Loucy (cell line): ENCODE measurements around the gene CBLC.

Source experiments
- H2AFZ ChIP-seq: fragments of 200-600 bp; sonication (generic); 2 replicates; pipeline ENCODE4 v1.6.0; 2016; ENCODE audit warnings: antibody characterized with exemption, mild to moderate bottlenecking, low read length, moderate library complexity
- H3F3A ChIP-seq: fragments of 200-600 bp; 2 replicates; pipeline ENCODE4 v1.6.0; 2016; ENCODE audit warnings: antibody characterized with exemption, low read depth, mild to moderate bottlenecking
- H3K27me3 ChIP-seq: fragments of 200-600 bp; sonication (generic); 2 replicates; pipeline ENCODE4 v1.6.1; 2014; ENCODE audit warnings: low read length, mild to moderate bottlenecking; ENCODE audit not compliant: insufficient read depth, poor library complexity, severe bottlenecking
- H3K36me3 ChIP-seq: fragments of 200-600 bp; sonication (generic); 2 replicates; pipeline ENCODE4 v1.6.1; 2016; ENCODE audit warnings: low read length; ENCODE audit not compliant: insufficient read depth
- H3K4me1 ChIP-seq: fragments of 200-600 bp; sonication (generic); 2 replicates; pipeline ENCODE4 v1.5.1; 2014; ENCODE audit warnings: low read length, mild to moderate bottlenecking; ENCODE audit not compliant: insufficient read depth, poor library complexity, severe bottlenecking
- H3K4me2 ChIP-seq: fragments of 200-600 bp; sonication (generic); 2 replicates; pipeline ENCODE4 v1.6.0; 2014; ENCODE audit warnings: antibody characterized with exemption, low read length, low read depth, mild to moderate bottlenecking; ENCODE audit not compliant: poor library complexity, severe bottlenecking
- H3K4me3 ChIP-seq: fragments of 200-600 bp; sonication (generic); 2 replicates; pipeline ENCODE4 v1.5.1; 2014; ENCODE audit warnings: low read length, mild to moderate bottlenecking, mixed read lengths; ENCODE audit not compliant: poor library complexity, severe bottlenecking
- H3K79me2 ChIP-seq: fragments of 200-600 bp; sonication (generic); 2 replicates; pipeline ENCODE4 v1.6.1; 2014; ENCODE audit warnings: low read length; ENCODE audit not compliant: insufficient read depth
- H3K9ac ChIP-seq: fragments of 200-600 bp; sonication (generic); 2 replicates; pipeline ENCODE4 v1.6.0; 2014; ENCODE audit warnings: mild to moderate bottlenecking, low read depth, low read length, moderate library complexity; ENCODE audit not compliant: poor library complexity, severe bottlenecking
- H3K9me2 ChIP-seq: fragments of 200-600 bp; sonication (generic); replicated peaks from 2 replicates; pipeline ENCODE4 v1.6.1; 2016; ENCODE audit warnings: low read depth, low read length, mixed read lengths
- H3K9me3 ChIP-seq: fragments of 200-600 bp; sonication (generic); 2 replicates; pipeline ENCODE4 v1.6.1; 2014; ENCODE audit warnings: mild to moderate bottlenecking, antibody characterized with exemption, low read length, low read depth; ENCODE audit not compliant: insufficient read depth
- H4K20me1 ChIP-seq: fragments of 200-600 bp; sonication (generic); 2 replicates; pipeline ENCODE4 v1.6.0; 2014; ENCODE audit warnings: antibody characterized with exemption, low read length, mild to moderate bottlenecking; ENCODE audit not compliant: insufficient read depth, poor library complexity, severe bottlenecking
- EZH2phosphoT487 ChIP-seq: fragments of 200-600 bp; IDR thresholded peaks from 2 replicates; pipeline ENCODE4 v1.6.1; 2018; ENCODE audit warnings: antibody characterized with exemption, mild to moderate bottlenecking, moderate library complexity, borderline replicate concordance
- TF ChIP-seq, protein P1 (sequence below): fragments of 200-600 bp; sonication (generic); conservative IDR thresholded peaks from 2 replicates; pipeline ENCODE4 v1.5.1; 2014; ENCODE audit warnings: mild to moderate bottlenecking, antibody characterized with exemption, low read length

CBLC gene

DNA sequence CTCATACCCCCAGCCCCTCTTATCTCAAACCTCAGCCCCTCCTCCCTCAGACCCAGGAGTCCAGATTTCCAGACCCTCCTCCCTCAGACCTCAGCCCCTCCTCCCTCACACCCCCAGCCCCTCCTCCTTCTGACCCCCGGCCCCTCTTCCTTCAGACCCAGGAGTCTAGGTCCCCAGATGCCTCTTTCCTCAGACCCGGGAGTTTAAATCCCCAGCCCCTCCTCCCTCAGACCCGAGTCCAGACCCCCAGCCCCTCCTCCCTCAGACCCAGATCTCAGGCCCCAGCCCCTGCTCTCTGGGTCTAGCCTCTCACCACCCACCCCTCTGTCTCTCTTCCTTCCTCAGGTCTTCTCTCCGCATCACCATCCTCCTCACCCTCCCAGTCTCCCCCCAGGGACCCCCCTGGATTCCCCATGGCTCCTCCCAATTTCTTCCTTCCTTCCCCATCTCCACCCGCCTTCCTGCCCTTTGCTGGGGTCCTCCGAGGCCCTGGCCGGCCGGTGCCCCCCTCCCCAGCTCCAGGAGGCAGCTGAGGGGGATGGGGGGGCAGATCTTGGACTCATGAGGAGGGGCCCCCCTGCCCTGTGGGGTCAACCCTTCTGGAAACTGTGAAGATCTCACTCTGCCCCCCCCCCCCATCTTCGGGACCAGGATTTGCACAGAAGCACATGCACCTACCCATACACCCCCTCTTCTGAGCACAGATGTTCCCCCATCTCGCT, 18.4 kb upstream of the CBLC start:
- no peak for TF ChIP-seq EZH2phosphoT487
- TF ChIP-seq, protein P1, sequence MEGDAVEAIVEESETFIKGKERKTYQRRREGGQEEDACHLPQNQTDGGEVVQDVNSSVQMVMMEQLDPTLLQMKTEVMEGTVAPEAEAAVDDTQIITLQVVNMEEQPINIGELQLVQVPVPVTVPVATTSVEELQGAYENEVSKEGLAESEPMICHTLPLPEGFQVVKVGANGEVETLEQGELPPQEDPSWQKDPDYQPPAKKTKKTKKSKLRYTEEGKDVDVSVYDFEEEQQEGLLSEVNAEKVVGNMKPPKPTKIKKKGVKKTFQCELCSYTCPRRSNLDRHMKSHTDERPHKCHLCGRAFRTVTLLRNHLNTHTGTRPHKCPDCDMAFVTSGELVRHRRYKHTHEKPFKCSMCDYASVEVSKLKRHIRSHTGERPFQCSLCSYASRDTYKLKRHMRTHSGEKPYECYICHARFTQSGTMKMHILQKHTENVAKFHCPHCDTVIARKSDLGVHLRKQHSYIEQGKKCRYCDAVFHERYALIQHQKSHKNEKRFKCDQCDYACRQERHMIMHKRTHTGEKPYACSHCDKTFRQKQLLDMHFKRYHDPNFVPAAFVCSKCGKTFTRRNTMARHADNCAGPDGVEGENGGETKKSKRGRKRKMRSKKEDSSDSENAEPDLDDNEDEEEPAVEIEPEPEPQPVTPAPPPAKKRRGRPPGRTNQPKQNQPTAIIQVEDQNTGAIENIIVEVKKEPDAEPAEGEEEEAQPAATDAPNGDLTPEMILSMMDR: no peak
- no peaks in the 10 kb centered on the region for H4K20me1 ChIP-seq
- H3K27me3 ChIP-seq: no peaks in the 10 kb centered on the region
- H3K9me2 ChIP-seq: no peaks in the 10 kb centered on the region
- no peak overlapping the region for H2AFZ ChIP-seq
- H3K4me1 ChIP-seq: peaks cover 24% of the 10 kb centered on the region
- no peak overlapping the region for H3K9ac ChIP-seq
- no peaks in the 10 kb centered on the region for H3F3A ChIP-seq
- H3K4me2 ChIP-seq: no peak overlapping the region
- no peaks in the 10 kb centered on the region for H3K9me3 ChIP-seq
- H3K4me3 ChIP-seq: no peak overlapping the region
- no peaks in the 10 kb centered on the region for H3K36me3 ChIP-seq
- H3K79me2 ChIP-seq: no peaks in the 10 kb centered on the region

DNA sequence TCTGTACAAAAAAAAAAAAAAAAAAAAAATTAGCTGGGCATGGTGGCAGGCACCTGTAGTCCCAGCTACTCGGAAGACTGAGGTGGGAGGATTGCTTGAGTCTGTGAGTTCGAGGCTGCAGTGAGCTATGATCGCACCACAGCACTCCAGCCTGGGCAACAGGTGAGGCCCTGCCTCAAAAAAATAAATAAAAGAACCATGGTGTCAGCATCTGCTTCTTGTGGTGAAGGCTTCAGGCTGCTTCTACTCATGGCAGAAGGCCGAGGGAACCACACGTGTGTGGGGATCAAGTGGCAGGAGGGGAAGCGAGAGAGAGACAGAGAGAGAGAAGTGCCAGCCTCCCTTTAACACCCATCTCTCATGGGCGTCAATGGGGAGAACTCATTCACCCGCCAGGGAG, 15.7 kb upstream of the CBLC start:
- no peaks in the 10 kb centered on the region for H4K20me1 ChIP-seq
- H3K9me2 ChIP-seq: no peaks in the 10 kb centered on the region
- H3K4me3 ChIP-seq: no peak overlapping the region
- TF ChIP-seq, protein P1: no peak
- no peak for TF ChIP-seq EZH2phosphoT487
- peaks cover 12% of the 10 kb centered on the region for H3K4me1 ChIP-seq
- no peaks in the 10 kb centered on the region for H3K9me3 ChIP-seq
- H3F3A ChIP-seq: no peaks in the 10 kb centered on the region
- no peak overlapping the region for H2AFZ ChIP-seq
- H3K4me2 ChIP-seq: no peak overlapping the region
- no peaks in the 10 kb centered on the region for H3K79me2 ChIP-seq
- no peak overlapping the region for H3K9ac ChIP-seq
- no peaks in the 10 kb centered on the region for H3K27me3 ChIP-seq
- no peaks in the 10 kb centered on the region for H3K36me3 ChIP-seq

DNA sequence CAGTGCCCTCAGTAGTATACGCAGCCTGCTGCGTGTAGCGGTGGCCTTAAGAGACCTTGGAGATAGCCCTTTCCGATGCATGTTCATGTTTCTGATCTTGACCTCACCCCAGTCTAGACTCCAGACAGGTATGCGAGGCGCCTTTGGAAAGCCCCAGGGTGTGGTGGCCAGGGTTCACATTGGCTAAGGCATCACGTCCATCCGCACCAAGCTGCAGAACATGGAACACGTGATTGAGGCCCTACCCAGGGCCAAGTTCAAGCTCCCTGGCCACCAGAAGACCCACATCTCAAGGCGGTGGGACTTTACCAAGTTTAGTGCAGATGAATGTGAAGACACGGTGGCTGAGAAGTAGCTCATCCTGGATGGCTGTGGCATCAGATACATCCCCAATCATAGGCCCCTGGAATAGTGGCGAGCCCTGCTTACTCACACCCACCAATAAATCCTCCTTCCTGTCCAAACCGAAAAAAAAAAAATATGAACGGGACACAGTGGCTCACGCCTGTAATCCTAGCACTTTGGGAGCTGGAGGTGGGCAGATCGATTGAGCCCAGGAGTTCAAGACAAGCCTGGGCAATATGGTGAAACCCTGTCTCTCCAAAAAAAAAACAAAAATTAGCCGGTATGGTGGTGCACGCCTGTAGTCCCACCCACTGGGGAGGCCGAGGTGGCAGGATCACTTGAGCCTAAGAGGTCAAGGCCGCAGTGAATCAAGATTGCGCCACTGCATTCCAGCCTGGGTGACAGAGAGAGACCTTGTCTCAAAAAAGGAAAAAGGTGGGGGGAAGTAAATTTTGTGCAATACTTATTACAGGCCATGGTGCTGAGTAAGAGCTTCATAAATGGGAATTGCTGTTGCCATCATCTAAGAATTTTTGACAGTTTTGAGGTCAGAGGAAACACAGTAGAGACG, 12.4 kb upstream of the CBLC start:
- no peak overlapping the region for H3K4me3 ChIP-seq
- H3K79me2 ChIP-seq: no peaks in the 10 kb centered on the region
- H4K20me1 ChIP-seq: no peaks in the 10 kb centered on the region
- H3K36me3 ChIP-seq: no peaks in the 10 kb centered on the region
- H3K4me1 ChIP-seq: peaks cover 16% of the 10 kb centered on the region
- TF ChIP-seq, protein P1: no peak
- TF ChIP-seq EZH2phosphoT487: no peak
- H3K9me2 ChIP-seq: no peaks in the 10 kb centered on the region
- H3F3A ChIP-seq: no peaks in the 10 kb centered on the region
- no peak overlapping the region for H2AFZ ChIP-seq
- H3K4me2 ChIP-seq: no peak overlapping the region
- H3K9me3 ChIP-seq: no peaks in the 10 kb centered on the region
- H3K9ac ChIP-seq: no peak overlapping the region
- H3K27me3 ChIP-seq: no peaks in the 10 kb centered on the region
